Calu3 (cell line): ENCODE measurements around the gene CACNB4. TPM values are rescaled to one million over a fixed set of nuclear protein-coding genes. Genes with fewer than 3 reads are reported as not detected.
"Not testable (repeated sequence)": the region's sequence is repeated elsewhere in the genome, so short reads cannot be mapped to it uniquely, and the experiment has no call there.

Experiments
- BruUV-seq: library from RNA; stranded (reverse); fragments of 400-500 nt; replicated peaks from 2 replicates; lab custom pipeline; 2021; lab: Mats Ljungman, UMichigan
- CTCF ChIA-PET: fragments of 300-600 bp; sonication (Branson Sonifier 250); formaldehyde crosslinking; loops from one replicate; lab custom pipeline; 2022; ENCODE audit warnings: antibody characterized with exemption; lab: Charles Lee
- DNase-seq: peaks from one replicate; pipeline ENCODE4 v3.0.0; 2022
- H3K27ac Mint-ChIP-seq: one replicate; pipeline ENCODE4 v1.8.0; 2022; ENCODE audit warnings: mixed read lengths; ENCODE audit not compliant: unreplicated experiment
- H3K27me3 Mint-ChIP-seq: one replicate; pipeline ENCODE4 v1.8.0; 2022; ENCODE audit warnings: mixed read lengths; ENCODE audit not compliant: unreplicated experiment
- H3K36me3 Mint-ChIP-seq: one replicate; pipeline ENCODE4 v1.8.0; 2022; ENCODE audit warnings: mild to moderate bottlenecking, moderate library complexity, mixed read lengths; ENCODE audit not compliant: insufficient read depth, unreplicated experiment
- H3K4me1 Mint-ChIP-seq: one replicate; pipeline ENCODE4 v1.8.0; 2022; ENCODE audit warnings: mild to moderate bottlenecking, low read depth, mixed read lengths; ENCODE audit not compliant: unreplicated experiment
- H3K4me3 Mint-ChIP-seq: one replicate; pipeline ENCODE4 v1.8.0; 2022; ENCODE audit warnings: mild to moderate bottlenecking, low read depth, moderate library complexity, mixed read lengths; ENCODE audit not compliant: unreplicated experiment
- H3K9me3 Mint-ChIP-seq: one replicate; pipeline ENCODE4 v1.8.0; 2022; ENCODE audit warnings: low read depth, mixed read lengths; ENCODE audit not compliant: unreplicated experiment
- CTCF ChIP-seq: fragments of 200-600 bp; IDR thresholded peaks from one replicate; pipeline ENCODE4 v1.8.0; 2022; ENCODE audit warnings: antibody characterized with exemption; ENCODE audit not compliant: unreplicated experiment
- intact Hi-C: fragments of 100-400 bp; cut with micrococcal nuclease; formaldehyde crosslinking; loops from one replicate; pipeline ENCODE4 v1.10.0; 2022; ENCODE audit not compliant: unreplicated experiment
- total RNA-seq: library from RNA; stranded (reverse); gene quantifications from 2 replicates; pipeline ENCODE4 v1.2.3, GENCODE V29; 2022

CACNB4 gene
- total RNA-seq, 1 experiment from 2014 or later: 0.33 TPM

- H3K9me3 Mint-ChIP-seq: no peaks in the 10 kb centered on the region
- no peaks in the 10 kb centered on the region for H3K27me3 Mint-ChIP-seq
- intact Hi-C loops: no loop called here
- DNase-seq: no peak
- CTCF ChIA-PET: no interaction called here
- no TSS peak for BruUV-seq
- no peak overlapping the region for H3K27ac Mint-ChIP-seq
- no peak for TF ChIP-seq CTCF
- no peak overlapping the region for H3K4me3 Mint-ChIP-seq
- H3K36me3 Mint-ChIP-seq: peaks cover 5% of the 10 kb centered on the region
- H3K4me1 Mint-ChIP-seq: peaks cover 9% of the 10 kb centered on the region
Measured at GRCh38 chr2:151796774-151797173, 302.1 kb downstream of the CACNB4 start.

- intact Hi-C loops: no loop called here
- Mint-ChIP-seq H3K9me3 (no peaks in the 10 kb centered on the region), H3K4me1 (peaks cover 9% of the 10 kb centered on the region), H3K36me3 (peaks cover 6% of the 10 kb centered on the region), H3K27ac (no peak overlapping the region), H3K4me3 (no peak overlapping the region), H3K27me3 (no peaks in the 10 kb centered on the region)
- DNase-seq: no peak
- no peak for TF ChIP-seq CTCF
- CTCF ChIA-PET: no interaction called here
- no TSS peak for BruUV-seq
Measured at GRCh38 chr2:151795646-151796240, 303.1 kb downstream of the CACNB4 start.

DNA sequence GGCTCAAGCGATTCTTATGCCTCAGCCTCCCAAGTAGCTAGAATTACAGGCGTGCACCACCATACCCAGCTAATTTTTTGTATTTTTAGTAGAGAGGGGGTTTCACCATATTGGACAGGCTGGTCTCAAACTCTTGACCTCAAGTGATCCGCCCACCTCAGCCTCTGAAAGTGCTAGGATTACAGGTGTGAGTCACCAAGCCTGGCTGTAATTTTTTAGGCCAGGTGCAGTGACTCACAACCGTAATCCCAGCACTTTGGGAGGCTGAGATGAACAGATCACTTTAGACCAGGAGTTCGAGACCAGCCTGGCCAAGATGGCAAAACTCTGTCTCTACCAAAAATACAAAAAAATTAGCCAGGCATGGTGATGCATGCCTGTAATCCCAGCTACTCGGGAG, 304.4 kb downstream of the CACNB4 start:
- H3K36me3 Mint-ChIP-seq, DNase-seq, BruUV-seq, intact Hi-C loops, H3K4me1 Mint-ChIP-seq, H3K27ac Mint-ChIP-seq, CTCF ChIA-PET, H3K9me3 Mint-ChIP-seq, H3K27me3 Mint-ChIP-seq, H3K4me3 Mint-ChIP-seq: not testable (repeated sequence)

DNA sequence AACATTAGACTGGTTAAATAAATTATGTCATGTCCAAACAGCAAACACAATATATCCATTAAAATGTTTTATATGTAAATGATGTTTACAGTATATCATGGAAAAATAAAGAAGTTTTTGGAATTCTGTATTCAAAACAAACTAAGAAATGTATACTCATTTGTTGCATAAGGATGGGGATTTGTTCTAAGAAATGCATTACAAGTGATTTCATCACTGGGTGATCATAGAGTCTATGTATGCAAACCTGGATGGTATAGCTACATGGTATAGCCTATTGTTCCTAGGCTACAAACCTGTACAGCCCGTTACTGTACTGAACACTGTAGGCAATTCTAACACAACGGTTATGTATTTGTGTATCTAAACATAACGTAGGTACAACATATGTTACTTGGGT, 305.7 kb downstream of the CACNB4 start:
- no peaks in the 10 kb centered on the region for H3K9me3 Mint-ChIP-seq
- no peak for DNase-seq
- no peak overlapping the region for H3K27ac Mint-ChIP-seq
- peaks cover 9% of the 10 kb centered on the region for H3K4me1 Mint-ChIP-seq
- peaks cover 9% of the 10 kb centered on the region for H3K36me3 Mint-ChIP-seq
- no TSS peak for BruUV-seq
- no peak overlapping the region for H3K4me3 Mint-ChIP-seq
- intact Hi-C loops: no loop called here
- no peaks in the 10 kb centered on the region for H3K27me3 Mint-ChIP-seq
- TF ChIP-seq CTCF: no peak
- CTCF ChIA-PET: no interaction called here

DNA sequence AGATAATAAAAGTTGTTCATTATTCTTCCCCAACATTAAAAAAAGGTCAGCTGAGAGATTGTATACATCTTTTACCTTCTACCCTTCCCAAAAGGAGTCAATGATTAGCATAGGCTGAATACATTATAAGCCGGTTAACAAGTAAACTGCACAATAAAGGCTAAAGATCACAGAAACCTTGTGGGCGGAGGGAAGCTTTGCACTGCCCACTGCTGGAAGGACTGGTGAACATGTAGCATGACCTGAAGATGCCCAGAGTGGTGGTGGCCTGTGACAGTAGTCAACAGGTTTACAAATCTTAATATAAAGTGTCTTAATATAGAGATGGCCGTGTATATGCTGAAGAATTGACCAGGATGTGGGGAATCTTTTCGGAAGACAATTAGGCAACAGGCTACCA, 306.3 kb downstream of the CACNB4 start:
- CTCF ChIA-PET: no interaction called here
- Mint-ChIP-seq H3K27ac (no peak overlapping the region), H3K36me3 (peaks cover 9% of the 10 kb centered on the region), H3K27me3 (no peaks in the 10 kb centered on the region), H3K4me3 (no peak overlapping the region), H3K4me1 (peaks cover 9% of the 10 kb centered on the region), H3K9me3 (no peaks in the 10 kb centered on the region)
- TF ChIP-seq CTCF: no peak
- no TSS peak for BruUV-seq
- intact Hi-C loops: no loop called here
- no peak for DNase-seq
